LNCaP clone FGC (cell line): ENCODE results near the gene TSPOAP1.

ENCODE experiments used
- DNase-seq: peaks from one replicate; pipeline ENCODE4 v3.0.0-alpha.2; 2011; ENCODE audit warnings: low read depth
- H3K4me3 ChIP-seq: 2 replicates; pipeline ENCODE4 v1.5.1; 2011; ENCODE audit warnings: mild to moderate bottlenecking, low read depth, low read length, control low read depth
- TF ChIP-seq, protein P1 (sequence below): IDR thresholded peaks from 2 replicates; pipeline ENCODE4 v1.5.1; 2012; ENCODE audit warnings: mild to moderate bottlenecking; ENCODE audit not compliant: control insufficient read depth, insufficient read depth; ENCODE audit errors: extremely low read depth

TSPOAP1 gene

DNA sequence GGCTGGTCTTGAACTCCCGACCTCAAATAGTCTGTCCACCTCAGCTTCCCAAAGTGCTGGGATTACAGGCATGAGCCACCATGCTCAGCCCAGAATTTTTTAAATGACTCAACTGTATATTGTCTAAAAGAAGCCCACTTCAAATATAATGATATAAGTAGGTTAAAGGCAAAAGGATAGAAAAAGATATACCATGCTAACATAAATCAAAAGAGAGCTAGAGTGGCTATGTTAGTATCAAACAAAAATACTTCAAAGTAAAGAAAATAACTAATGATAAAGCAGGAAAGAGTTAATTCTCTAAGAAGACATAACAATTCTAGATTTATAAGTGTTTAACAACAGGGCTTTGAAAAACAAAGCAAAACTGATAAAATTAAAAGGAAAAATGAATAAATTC is 34.6 kb downstream of the TSPOAP1 start:
- TF ChIP-seq, protein P1, sequence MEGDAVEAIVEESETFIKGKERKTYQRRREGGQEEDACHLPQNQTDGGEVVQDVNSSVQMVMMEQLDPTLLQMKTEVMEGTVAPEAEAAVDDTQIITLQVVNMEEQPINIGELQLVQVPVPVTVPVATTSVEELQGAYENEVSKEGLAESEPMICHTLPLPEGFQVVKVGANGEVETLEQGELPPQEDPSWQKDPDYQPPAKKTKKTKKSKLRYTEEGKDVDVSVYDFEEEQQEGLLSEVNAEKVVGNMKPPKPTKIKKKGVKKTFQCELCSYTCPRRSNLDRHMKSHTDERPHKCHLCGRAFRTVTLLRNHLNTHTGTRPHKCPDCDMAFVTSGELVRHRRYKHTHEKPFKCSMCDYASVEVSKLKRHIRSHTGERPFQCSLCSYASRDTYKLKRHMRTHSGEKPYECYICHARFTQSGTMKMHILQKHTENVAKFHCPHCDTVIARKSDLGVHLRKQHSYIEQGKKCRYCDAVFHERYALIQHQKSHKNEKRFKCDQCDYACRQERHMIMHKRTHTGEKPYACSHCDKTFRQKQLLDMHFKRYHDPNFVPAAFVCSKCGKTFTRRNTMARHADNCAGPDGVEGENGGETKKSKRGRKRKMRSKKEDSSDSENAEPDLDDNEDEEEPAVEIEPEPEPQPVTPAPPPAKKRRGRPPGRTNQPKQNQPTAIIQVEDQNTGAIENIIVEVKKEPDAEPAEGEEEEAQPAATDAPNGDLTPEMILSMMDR, result no peak
- H3K4me3 ChIP-seq, result no peak overlapping the region
- DNase-seq, result no peak

DNA sequence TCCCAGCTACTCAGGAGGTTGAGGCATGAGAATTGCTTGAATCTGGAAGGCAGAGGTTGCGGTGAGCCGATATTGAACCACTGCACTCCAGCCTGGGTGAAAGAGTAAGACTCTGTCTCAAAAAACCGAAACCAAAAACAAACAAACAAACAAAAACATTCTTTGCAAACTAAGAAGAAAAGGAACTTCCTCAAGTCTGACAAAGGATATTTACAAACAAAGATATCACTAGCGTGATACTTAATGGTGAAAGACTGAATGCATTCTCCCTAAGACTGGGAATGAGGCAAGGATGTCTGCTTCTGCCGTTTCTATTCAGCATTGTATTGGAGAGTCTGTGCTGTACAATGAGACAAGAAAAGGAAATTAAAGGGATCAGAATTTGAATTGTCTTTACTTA is 37.3 kb downstream of the TSPOAP1 start:
- TF ChIP-seq, protein P1, result no peak
- DNase-seq, result no peak
- H3K4me3 ChIP-seq, result no peak overlapping the region

DNA sequence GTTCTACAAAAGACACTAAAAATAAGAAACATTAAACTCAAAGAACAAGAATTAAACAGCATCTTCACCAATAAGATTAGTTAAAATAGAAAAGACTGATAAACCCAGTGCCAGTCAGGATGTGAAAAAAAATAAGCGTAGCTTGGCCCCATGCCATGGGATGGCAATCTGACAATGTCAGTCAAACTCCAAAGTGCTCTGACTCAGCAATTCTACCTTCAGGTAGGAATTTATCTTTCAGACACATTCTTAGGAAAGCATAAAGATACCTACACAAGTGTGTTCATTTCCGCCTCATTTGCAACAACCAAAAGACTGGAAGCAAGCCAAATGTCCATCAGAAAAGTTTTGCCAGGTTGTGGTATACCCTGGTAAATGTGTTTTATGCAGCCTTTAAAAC is 38.7 kb downstream of the TSPOAP1 start:
- no peak overlapping the region for H3K4me3 ChIP-seq
- TF ChIP-seq, protein P1, result no peak
- peak; percentile 15 for DNase-seq

- TF ChIP-seq, protein P1, result no peak
- no peak overlapping the region for H3K4me3 ChIP-seq
- no peak for DNase-seq
Observed at GRCh38 chr17:58285422-58285810, 43.2 kb downstream of the TSPOAP1 start.

DNA sequence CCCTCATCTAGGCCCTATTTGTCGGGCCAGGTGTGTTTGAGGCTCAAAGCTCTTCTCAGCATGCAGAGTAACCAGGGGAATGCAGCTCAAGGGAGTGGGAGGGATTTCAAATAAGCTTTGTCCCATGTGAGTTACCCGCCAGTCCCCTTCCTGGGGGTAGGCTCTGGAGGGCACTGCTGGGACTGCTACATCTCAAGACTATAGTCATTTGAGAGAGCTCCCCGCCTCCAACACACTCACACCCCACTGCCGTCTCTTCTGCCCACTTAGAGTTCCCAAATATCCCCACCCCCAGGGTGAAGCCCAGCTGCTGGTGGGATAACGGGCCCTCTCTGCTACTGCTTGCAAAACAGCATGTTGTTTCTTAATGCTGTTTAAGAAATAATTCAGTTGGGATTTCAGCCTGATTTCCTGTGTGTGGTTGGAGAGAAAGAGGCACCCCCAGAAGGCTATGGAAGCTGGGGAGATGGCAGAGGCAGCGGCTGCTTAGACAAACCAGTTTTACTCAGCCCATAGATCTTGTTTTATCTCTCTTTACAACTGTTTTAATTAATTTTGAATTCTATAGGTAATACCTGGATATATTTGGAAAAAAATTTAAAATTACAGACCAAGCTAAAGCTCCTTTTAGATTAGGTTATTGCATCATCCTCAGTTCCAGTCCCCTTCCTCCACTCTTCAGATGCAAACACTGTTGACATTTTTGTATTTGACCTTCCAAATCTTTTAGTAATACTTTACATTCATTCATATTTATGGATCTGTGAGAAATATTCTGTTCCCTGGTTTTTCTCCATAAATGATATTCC is 43.8 kb downstream of the TSPOAP1 start:
- no peak overlapping the region for H3K4me3 ChIP-seq
- TF ChIP-seq, protein P1, result no peak
- DNase-seq, result no peak

DNA sequence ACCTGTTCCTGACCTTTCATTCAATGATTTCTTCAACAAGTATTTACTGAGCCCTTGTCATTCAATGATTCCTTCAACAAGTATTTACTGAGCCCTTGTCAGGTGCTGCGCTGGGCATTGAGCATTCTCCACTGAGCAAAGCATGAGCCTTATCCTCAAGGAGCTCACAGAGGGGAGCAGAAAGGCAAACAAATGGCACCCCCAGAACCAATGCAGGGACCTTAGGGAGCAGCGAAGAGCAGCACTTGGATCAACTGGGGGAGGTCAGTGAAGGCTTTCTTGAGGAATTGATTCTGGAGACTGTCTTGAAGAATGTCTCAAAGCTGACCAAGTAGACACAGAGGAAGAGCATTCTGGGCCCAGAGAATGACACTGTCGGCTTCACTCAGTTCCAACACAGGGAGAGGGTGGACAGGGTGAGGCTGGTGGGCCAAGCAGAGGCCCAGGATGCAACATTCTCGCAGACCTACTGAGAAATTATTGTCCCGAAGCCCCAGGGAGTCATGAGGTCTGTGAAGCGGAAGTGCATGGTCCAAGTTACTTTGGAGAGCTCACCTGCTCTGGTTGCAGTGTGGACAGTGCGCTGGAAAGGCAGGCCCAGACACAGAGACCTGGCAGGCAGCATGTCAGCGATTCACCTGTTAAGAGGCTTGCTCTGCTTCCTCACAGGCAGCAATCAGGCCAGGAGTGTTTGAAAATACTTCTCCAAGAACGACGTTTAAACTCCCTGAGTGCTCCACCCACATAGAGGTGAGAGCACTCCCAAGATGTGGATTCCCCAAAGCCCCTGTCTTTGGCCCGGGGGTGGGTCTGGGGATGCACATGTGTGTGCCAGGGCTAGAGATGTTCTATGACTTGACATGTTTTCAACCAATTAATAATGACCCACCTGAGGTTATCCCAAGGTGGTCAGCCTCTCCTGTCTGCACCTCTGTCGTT is 44.7 kb downstream of the TSPOAP1 start:
- no peak for DNase-seq
- H3K4me3 ChIP-seq, result no peak overlapping the region
- TF ChIP-seq, protein P1, result no peak
